HL-60 (cell line): ENCODE results near the gene CCSER1.

Source experiments
- DNase-seq, 2 experiments: peaks; one replicate each; pipeline ENCODE4 v3.0.0-alpha.2; 2010 to 2020; ENCODE audit warnings: low read depth in 1 of 2, low spot score in 1 of 2
- H3K27ac ChIP-seq: fragments of 250-450 bp; sonication (Bioruptor Pico); replicated peaks from 2 replicates; pipeline ENCODE4 v1.5.1; 2020; ENCODE audit warnings: mild to moderate bottlenecking, moderate library complexity
- H3K27me3 ChIP-seq: fragments of 250-450 bp; sonication (Bioruptor Pico); 2 replicates; pipeline ENCODE4 v1.5.1; 2021; ENCODE audit warnings: mild to moderate bottlenecking, moderate library complexity; ENCODE audit not compliant: insufficient read depth, poor library complexity, severe bottlenecking
- H3K4me3 ChIP-seq: replicated peaks from 2 replicates; pipeline ENCODE4 v1.5.1; 2011; ENCODE audit warnings: mild to moderate bottlenecking, control low read depth, low read length; ENCODE audit not compliant: insufficient read depth
- CTCF ChIP-seq: IDR thresholded peaks from one replicate; pipeline ENCODE4 v1.5.1; 2011; ENCODE audit warnings: low read length, control low read depth, inconsistent platforms; ENCODE audit not compliant: insufficient read depth
- GABPA ChIP-seq: IDR thresholded peaks from 2 replicates; pipeline ENCODE4 v1.6.1; 2012; ENCODE audit warnings: low read depth
- POLR2AphosphoS5 ChIP-seq: IDR thresholded peaks from 2 replicates; pipeline ENCODE4 v1.6.1; 2012; ENCODE audit warnings: low read depth
- REST ChIP-seq: IDR thresholded peaks from 2 replicates; pipeline ENCODE4 v1.6.1; 2012; ENCODE audit warnings: low read depth; ENCODE audit not compliant: insufficient replicate concordance
- SPI1 ChIP-seq: IDR thresholded peaks from 2 replicates; pipeline ENCODE4 v1.6.1; 2012; ENCODE audit warnings: low read depth, mild to moderate bottlenecking, borderline replicate concordance

The CCSER1 gene

GRCh38 chr4:90113881-90114457 lies 13.2 kb upstream of the CCSER1 start:
- DNase-seq, result no peak
- Histone ChIP-seq H3K4me3 (no peak overlapping the region), H3K27ac (no peak overlapping the region), H3K27me3 (no peaks in the 10 kb centered on the region)
- TF ChIP-seq GABPA (no peak), SPI1 (no peak), REST (no peak), CTCF (no peak), POLR2AphosphoS5 (no peak)

- DNase-seq, result no peak
- no peak for TF ChIP-seq GABPA
- TF ChIP-seq CTCF, result no peak
- TF ChIP-seq SPI1, result no peak
- no peak for TF ChIP-seq REST
- no peak for TF ChIP-seq POLR2AphosphoS5
- Histone ChIP-seq H3K27ac (no peak overlapping the region), H3K27me3 (no peaks in the 10 kb centered on the region), H3K4me3 (no peak overlapping the region)
Measured at GRCh38 chr4:90118527-90119195, 8.5 kb upstream of the CCSER1 start.

GRCh38 chr4:90120037-90120436 lies 7.2 kb upstream of the CCSER1 start:
- Histone ChIP-seq H3K27ac (no peak overlapping the region), H3K27me3 (peaks cover 1% of the 10 kb centered on the region), H3K4me3 (no peak overlapping the region)
- TF ChIP-seq GABPA (no peak), CTCF (no peak), POLR2AphosphoS5 (no peak), SPI1 (no peak), REST (no peak)
- no peak for DNase-seq
